Measurements from ENCODE around the gene TRERF1.

DNA sequence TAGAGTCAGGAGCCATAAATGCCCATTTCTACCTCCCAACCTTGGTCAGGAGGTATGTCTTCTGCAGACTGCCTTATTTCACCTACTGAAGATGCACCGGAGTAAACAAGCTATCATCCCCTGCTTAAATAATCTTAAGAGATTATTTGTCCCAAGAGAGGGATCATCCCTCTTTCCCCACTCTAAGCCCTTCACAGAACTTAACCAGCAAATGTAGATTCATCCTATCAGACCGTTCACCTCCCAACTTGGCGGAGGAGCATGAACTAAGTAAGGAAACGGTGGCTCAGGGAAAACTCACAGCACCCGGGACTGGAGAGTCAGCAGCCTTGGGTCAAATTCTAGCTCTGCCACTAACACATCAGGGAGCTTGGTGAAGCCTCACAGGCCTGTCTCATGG, 115.3 kb downstream of the TRERF1 start:
- TF ChIP-seq CTCF (IDR thresholded peaks at IDR 0.05) (no peak), EZH2phosphoT487 (IDR thresholded peaks at IDR 0.05) (no peak)
